CD4-positive, alpha-beta T cell treated with Interferon alpha-2 for 1 hour (primary cell): ENCODE data around the gene TSPAN32.

Experiments
- DNase-seq, 2 donors: peaks; one replicate each; pipeline ENCODE4 v3.0.0-alpha.2; 2020 to 2022

TSPAN32 gene

DNA sequence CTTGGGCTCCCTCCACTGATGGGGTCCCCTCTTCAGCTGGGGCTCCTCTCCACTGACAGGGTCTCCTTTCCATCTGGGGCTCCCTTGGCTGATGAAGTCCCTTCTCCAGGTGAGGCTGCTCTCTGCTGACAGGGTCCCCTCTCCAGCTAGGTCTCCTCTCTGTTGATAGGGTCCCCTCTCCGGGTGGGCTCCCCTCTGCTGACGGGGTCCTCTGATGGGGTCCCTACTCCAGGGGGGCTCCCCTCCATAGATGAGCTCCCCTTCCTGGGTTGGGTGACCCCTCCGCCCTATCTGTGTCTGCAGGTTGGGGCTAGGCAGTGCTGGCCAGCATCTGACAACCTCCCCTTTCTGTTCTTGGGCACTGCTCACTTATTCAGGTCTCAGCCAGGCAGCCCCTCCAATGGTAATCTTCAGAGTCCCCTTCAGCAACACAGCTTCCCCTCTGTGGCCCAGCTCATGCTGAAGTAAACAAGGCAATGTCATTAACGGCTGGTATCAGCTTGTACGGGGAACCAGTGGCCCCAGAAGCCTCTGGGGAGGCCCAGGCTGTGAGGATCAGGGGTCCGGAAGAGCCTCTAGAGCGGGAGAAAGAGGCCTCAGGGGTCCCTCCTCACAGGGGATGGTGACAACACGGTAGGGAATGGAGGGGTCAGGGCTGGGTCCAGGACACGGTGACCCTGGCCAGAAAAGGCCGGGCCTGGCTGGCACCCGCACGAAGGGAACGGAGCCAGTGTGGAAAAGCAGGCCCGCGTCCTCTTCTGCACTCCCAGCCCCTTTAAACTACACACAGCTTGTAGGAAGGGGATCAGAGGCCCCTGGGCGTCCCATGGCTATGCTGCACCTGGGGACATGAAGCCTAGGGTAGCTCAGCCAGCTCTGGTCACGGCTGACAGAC is 65.7 kb downstream of the TSPAN32 start:
- no peak for DNase-seq
